GM19099 (cell line): Measurements from ENCODE around the gene RPLP1.

ENCODE experiments used
- POLR2A ChIP-seq: IDR thresholded peaks from 3 replicates; pipeline ENCODE4 v1.6.1; 2011; ENCODE audit warnings: low read depth; ENCODE audit not compliant: insufficient read length; ENCODE audit errors: extremely low read depth

Gene RPLP1

GRCh38 chr15:69496001-69496400, 43.4 kb downstream of the RPLP1 start:
- no peak for TF ChIP-seq POLR2A

- TF ChIP-seq POLR2A = no peak
Observed at GRCh38 chr15:69497076-69497475, 44.5 kb downstream of the RPLP1 start.

GRCh38 chr15:69497667-69498066, 45.0 kb downstream of the RPLP1 start:
- no peak for TF ChIP-seq POLR2A

GRCh38 chr15:69498282-69498681, 45.7 kb downstream of the RPLP1 start:
- TF ChIP-seq POLR2A = no peak

GRCh38 chr15:69498987-69499386, 46.4 kb downstream of the RPLP1 start:
- TF ChIP-seq POLR2A = no peak

- no peak for TF ChIP-seq POLR2A
Observed at GRCh38 chr15:69499521-69500211, 47.0 kb downstream of the RPLP1 start.

GRCh38 chr15:69500339-69500738, 47.7 kb downstream of the RPLP1 start:
- no peak for TF ChIP-seq POLR2A

- TF ChIP-seq POLR2A = no peak
Observed at GRCh38 chr15:69501456-69501855, 48.8 kb downstream of the RPLP1 start.

- no peak for TF ChIP-seq POLR2A
Observed at GRCh38 chr15:69502470-69503045, 49.9 kb downstream of the RPLP1 start.

- TF ChIP-seq POLR2A = no peak
Observed at GRCh38 chr15:69504352-69505040, 51.9 kb downstream of the RPLP1 start.
